Effector CD8-positive, alpha-beta T cell (primary cell): Measurements from ENCODE around the gene PRSS3.
A peak's percentile ranks its signal among the peaks of the same experiment; 100 is the strongest.
"Not testable (repeated sequence)": the region's sequence is repeated elsewhere in the genome, so short reads cannot be mapped to it uniquely, and the experiment has no call there.

ENCODE experiments used
- DNase-seq: peaks from one replicate; lab custom pipeline; 2025; lab: John Stamatoyannopoulos, UW
- total RNA-seq, 4 experiments: gene quantifications; one replicate each; lab custom pipeline; 2026; lab: John Stamatoyannopoulos, UW

The PRSS3 gene
- 0 to 0.54 (median 0.13) reads per million in 4 experiments for total RNA-seq

DNA sequence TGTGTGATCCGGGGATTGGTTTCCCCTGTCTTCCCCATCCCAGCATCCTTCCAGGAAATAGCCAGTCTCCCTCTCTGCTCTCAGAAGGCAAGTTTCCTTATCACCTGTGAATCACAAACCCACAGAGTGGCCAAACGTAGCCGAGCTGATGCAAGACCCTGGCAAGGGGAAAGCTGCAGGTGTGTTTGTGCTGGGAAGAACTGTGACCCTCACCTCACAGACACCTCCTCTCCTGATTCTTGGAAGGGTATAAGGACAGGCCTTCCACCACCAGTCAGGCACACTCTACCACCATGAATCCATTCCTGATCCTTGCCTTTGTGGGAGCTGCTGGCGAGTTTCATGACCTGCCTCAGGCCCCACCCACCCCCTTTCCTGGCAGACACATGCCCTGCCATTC, at the start of gene PRSS3:
Gene PRSS3 (plus strand): TSS at position 281 of the 400 bp plus-strand sequence. CDS start 13 bp downstream, at position 294.
- DNase-seq: no peak

DNA sequence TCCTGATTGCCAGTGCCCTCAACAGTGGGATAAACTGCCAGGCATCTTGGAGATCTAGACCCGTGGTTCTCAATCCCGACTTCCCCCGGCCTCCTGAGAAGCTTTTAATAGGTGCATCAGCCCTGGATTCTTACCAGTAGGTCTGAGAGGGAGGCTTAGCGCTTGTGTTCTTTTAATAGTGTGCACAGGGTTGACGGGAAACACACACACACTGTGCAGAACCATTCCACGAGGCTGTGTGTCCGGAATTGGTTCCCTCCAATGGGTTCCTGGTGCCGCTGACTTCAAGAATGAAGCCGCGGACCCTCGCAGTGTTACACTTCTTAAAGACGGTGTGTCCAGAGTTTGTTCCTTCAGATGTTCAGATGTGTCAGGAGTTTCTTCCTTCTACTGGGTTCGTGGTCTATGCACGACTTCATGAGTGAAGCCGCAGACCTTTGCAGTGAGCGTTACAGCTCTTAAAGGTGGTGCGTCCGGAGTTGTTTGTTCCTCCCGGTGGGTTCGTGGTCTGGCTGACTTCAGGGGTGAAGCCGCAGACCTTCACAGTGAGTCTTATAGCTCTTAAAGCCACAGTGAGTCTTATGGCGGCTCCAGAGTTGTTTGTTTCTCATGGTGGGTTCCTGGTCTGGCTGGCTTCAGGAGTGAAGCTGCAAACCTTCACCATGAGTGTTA, 46.6 kb upstream of the PRSS3 start:
- no peak for DNase-seq

DNA sequence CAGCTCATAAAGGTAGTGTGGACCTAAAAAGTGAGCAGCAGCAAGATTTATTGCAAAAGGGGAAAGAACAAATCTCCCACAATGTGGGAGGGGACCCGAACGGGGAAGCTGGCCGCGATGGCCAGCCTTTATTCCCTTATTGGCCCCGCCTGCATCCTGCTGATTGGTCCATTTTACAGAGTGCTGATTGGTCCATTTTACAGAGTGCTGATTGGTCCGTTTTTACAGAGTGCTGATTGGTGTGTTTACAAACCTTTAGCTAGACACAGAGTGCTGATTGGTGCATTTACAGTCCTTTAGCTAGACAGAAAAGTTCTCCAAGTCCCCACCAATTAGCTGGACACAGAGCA, 46.1 kb upstream of the PRSS3 start:
- not testable (repeated sequence) for DNase-seq

DNA sequence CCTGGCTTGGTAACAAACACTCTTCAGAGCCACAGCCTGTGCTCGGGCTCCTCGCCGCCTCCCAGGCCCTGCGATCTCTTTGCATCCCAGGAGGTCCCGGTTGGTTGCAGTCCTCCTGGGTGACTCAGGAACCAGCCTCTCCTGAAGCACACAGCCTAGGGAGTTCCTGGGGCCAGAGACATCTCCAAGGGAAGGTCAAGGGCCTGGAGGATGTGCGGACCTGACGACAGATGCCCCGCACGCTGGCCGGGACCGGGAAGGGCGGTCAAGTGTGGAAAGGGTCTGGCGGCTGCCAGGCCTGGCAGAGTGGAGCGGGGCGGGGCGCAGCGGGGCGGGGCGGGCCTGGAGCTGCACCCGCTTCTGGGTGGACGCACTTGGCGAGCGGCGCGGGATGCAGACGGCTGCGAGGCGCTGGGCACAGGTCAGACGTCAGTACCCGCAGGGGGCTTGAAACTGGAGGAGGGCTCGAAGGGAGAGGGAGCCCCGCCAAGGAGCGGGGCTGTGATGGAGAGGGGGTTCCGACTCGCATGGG, 45.0 kb upstream of the PRSS3 start:
- no peak for DNase-seq

DNA sequence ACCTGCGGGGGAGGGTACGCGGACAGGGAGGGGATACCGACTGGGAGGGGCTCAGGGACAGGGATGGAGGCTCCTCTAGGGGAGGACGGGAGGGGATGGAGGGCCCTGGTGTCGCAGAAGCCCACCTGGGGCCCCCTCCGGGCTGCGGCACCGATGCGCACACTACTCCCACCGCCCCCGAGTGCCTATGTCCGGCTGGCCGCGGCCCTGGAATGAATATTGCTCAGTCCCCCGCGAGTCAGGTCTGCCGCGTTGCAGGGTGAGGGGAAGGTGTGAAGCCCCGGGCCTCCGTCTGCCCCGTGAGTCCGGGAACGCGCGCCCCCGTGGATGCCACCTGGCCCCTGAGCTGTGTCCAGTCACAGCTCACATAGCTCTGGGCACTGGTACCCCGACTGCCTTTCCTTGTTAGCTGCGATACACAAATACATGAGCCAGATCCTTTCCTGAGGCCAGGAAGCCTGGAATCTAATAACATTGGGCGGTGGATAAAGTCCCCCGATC, 44.5 kb upstream of the PRSS3 start:
- no peak for DNase-seq

DNA sequence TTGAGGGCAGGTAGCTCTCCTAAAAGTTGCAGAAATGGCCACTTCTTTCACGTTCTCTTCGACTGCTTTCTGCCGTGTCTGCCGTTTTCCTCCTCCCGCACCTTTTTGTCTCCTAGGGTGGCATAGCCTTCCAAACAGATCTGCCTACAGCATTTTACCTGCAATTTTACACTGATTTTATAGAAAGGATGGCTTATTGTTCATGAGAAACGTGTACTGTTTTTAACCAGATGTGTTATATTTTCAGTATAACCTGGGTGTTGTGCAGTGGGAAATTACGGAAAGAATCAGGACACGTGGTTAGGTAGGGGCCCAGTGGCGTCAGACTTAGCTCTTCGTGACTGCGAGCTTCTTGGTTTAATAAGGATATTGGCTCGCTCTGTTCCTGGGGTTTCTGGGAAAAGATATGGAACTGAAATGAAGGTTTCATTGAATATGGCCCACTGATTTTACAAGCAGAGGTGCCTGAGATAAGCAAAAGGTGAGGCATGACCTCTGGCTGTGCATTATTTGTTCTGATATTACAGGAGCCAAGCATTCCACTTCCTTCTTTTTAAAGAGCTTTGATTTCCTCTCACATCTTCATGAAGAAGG, 43.7 kb upstream of the PRSS3 start:
- DNase-seq: no peak

DNA sequence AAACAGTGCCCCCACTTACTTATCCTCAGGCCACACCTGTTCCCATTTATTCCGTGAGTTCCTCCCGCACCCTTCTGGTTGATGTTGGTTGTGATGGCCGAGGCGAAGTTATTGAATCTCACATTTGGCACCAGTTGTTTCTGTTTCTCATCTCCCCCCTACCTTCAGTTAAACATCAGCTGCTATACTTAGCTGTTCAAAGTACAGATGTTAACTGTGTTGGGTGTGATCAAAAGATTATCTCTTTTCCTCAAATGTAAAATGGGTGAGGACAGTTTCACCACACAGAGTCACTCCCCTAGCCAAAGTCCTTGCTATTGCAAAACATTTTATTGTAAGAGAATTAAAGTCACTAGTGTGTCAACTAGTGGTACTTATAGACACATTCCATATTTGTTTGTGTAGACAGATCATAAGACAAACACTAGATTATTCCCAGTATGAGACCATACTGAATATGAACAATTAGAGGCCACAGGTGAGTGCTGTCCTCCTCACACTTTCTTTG, 43.2 kb upstream of the PRSS3 start:
- DNase-seq: no peak

DNA sequence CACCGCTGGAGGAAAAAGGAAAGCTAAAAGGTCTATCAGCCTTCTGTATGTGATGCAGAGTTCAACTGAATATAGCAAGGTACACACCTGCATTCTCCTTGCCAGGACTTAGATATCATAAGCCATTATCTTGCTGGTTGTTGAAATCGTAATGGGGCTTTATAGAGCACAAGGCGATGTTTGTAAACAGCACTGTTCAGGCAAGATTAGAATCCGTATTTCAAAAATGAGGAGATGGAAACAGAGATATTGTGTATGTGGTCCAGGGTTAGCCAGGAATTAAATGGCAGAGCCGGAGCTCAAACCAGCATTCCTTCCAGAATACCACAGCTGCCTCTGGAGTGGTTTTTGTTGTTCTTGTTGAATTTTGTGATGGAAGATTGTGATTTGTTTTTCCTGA, 42.6 kb upstream of the PRSS3 start:
- not testable (repeated sequence) for DNase-seq

DNA sequence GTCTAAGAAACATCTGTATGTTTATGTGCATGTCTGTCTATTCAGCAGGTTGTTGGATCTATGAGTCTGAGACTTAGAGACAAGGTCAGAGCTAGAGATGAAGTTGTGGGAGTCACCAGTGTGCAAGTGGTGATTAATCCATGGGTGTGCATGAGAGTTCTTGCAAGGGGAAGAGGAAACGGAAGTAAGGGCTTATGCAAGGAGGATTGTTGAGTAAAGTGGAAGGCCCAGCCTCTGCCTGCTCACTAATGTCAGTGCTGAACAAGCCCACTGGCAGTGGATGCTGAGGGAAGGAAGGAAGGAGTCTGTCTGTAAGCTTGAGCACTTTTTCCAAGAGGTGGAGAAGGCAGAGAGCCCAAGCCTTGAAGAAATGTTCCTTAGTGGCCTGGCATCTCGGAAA, 35.7 kb upstream of the PRSS3 start:
- DNase-seq: not testable (repeated sequence)

DNA sequence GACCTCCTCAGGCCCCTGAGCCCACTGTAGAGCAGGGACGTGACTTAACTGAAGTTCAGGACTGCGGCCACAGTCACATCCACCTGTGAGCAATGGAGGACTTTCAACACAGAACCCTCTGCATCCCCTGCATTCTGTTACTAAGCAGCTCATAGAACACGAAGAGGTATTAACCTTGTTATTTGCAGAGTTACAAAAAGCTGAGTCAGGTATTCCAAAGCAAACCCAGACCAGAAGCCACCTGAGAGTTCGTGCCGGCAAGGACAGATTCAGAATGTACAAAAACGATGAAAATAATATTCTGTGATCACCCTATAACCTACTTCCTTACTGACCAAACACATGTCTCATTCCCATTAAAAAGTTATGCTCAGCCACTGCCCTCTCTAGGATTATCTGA, 33.0 kb upstream of the PRSS3 start:
- no peak for DNase-seq

DNA sequence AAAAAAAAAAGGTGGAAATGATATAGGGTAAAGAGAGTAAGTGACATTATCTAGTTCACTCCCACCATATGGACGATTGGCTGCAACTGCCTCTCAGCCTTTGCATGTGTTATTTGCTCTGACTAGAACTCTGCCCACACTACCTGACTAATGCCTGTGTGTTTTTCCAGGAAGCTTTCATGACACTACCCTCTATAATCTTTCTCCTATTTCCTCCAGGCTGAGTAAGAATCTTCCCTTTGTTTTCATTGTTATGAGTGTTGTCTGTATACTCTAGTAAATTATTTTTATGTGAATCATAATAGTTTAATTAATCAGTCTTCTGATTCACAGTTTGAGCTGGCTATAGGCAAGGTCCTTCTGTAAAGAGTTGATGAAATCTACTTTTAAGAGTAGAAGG, 31.7 kb upstream of the PRSS3 start:
- not testable (repeated sequence) for DNase-seq

DNA sequence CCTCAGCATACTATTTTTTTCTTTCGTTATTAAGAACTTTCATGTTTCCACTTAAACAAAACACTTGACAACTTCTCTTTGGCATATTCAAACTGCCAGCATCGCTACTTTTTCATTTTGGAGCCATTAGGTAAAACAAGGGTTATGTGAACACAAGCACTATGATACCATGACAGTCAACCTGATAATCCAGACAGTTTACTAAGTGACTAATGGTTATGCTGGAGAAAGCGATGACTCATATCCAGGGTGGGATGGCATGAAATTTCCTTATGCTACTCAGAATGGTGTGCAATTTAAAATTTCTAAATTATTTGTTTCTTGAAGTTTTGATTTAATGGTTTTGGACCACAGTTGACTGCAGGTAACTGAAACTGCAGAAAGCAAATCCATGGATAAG, 29.9 kb upstream of the PRSS3 start:
- DNase-seq: no peak

DNA sequence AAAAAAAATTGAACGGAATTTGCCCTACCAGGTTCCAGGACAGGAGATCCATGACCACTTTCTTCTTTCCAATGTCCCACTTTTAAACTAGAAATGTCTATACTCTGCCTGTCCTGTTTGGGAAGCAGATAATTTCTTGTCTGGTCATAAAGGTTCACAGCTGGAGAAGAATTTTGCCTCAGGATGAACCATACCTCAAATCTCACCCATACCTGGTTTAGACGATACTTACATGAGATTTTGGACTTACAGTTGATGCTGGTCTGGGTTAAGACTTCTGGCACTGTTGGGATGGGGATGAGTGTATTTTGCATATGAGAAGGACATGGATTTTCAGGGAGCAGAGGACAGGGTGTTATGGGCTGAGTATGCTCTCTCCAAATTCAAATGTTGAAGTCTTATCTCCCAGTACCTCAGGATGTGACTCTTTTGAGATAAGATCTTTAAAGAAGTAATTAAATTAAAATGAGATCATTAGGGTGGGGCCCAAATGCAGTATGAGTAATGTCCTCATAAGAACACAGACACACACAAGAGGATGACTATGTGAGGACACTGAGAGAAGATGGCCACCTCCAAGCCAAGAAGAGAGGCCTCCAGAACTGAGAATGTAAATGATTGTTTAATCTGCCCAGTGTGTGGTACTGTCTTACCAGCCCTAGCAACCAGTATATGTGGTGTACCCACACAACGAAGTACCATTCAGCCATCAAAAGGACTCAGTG, 25.0 kb upstream of the PRSS3 start:
- not testable (repeated sequence) for DNase-seq

DNA sequence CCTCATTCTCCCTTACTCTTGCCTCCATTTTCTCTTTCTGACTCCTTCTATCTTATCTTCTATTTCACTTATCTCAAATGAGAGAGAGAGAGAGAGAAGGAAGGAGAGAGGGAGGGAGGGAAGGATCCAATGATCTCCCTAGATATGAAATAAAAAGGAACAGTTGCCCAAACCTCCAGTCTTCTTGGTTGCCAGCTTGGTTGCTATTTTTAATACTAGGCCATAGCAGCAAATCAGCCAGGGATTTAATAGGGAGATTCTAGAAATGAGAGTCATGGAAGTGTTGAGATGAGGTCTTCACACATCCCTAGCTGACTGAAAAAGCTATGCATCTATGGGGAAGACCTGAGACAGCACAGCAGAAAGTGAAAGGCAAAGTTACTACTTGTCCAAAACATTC, 22.2 kb upstream of the PRSS3 start:
- DNase-seq: not testable (repeated sequence)

DNA sequence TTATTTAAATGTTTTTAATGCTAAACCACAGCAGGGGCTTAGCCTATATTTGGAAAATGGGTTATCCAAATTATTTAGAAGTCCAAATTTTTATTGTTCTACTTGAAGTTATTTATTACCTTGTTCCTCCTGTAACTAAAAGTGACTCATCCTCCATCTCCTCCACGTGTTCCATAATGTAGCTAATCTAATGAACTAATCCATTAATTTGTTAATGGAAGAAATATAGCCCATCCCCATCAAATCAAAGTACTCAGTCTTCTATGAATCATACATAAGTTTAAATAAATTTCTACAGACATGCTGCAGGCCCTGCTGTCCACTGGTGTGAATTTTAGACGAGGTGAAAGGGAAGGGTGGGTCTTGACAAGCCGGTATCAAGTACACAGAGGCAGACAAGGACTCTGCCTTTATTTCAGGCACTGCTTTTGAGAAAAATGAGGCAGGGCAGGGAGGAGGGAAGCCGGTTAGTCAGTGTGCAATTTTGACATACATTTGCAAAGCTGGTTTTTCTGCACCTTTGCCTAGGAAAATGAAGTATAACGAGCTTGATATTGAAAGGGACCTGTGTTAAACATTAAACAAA, 21.2 kb upstream of the PRSS3 start:
- not testable (repeated sequence) for DNase-seq

DNA sequence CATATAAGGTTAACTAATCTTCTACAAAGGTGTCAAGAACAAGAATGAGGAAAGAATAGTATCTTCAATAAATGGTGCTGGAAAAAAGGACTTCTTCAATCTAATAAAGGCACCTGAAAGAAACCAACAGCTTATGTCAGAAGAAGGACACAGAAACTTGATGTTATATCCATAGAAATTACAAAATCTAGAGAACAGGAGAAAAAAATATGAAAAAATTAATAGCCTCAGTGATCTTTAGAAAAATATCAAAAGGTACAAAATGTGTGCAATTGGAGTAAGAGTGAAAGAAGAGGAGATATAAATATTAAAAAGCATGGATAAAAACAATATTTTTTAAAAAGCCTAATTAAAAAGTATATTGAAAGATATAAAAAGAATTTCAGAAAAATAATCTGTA, 18.8 kb upstream of the PRSS3 start:
- DNase-seq: no peak

DNA sequence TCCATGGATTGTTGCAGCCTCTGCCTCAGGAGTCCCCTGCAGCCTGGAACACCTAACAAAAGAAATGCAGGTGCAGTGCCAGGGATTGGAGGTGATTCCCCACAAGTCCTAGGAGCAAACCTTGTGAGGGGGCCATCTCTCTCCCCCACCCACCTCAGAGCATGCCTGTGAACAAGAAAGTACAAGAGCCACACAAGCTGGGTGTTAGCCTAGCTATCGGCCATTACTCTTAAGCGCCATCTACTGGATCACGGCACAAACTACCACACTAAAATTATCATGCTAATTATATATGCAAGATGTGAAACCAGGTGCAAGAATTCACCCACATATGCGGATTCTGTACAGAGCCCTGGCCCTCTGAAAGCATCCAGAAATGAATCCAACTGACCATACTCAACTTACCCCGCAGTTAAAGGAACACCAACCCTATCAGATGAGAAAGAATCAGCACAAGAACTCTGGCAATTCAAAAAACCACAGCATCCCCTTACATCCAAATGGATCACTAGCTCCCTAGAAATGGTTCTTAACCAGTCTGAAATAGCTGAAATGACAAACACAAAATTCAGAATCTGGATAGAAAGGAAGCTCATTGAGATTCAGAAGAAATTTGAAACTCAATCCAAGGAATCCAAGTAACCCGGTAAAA, 16.5 kb upstream of the PRSS3 start:
- peak; percentile 11 for DNase-seq

DNA sequence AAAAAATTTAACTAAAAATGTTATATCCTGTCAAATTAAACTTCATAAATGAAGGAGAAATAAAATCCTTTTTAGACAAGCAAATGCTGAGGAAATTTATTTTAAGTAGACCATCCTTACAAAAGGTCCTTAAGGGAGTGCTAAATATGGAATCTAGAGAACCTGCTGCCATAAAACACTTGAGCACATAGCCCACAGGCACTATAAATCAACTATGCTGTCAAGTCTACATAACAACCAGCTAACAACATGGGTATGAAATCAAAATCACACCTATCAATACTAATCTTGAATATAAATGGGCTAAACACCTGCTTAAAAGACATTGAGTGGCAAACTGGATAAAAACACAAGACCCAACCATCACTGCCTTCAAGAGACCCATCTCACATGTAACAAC, 15.1 kb upstream of the PRSS3 start:
- DNase-seq: no peak

DNA sequence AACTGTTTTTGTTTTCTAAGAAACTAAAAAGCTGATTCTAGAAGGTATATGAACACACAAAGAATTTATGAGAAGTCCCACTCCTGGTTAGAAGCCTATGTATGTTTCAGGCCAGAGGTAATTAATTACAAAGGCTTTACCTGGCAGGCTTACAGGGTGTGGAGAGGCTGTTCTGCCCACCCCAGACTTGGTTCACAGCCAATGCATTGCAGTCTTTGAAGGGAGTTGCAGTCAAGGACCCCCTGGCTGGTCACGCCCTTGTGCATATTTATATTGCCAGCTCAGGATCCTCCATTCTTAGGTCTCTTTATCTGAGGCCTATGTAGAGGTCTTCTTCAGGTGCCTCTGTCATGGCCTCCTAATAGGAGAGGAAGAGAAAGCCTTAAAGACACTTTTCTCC, 13.6 kb upstream of the PRSS3 start:
- no peak for DNase-seq

DNA sequence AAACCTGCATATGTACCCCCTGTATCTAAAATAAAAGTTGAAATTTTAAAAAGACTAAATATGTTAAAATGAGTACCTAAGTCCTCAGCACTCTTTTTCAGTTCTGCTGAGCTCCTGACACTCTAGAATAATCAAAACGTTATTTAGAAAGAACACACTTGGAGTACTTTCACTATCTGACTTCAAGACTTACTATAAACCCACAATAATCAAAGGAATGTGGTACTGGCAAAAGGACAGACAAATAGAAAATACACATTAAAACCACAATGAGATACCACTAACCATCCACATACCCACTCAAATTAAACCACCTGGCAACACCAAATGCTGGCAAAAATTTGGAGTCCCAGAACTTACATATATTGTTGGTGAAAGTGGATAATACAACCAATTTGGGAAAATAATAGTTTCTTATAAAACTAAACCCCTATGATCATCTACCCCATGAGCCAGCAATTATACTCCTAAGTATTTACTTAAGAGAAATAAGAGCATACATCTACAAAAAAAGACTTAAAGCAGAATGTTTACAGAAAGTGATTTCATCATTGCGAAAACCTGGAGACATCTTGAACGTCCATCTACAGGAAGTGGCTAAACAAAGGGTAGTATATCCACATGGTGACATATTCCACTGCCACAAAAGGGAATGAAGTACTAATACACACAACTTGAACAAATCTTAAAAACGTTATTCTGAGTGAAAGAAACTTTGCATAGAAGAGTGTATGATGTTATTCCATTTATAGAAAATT, 12.8 kb upstream of the PRSS3 start:
- DNase-seq: no peak

DNA sequence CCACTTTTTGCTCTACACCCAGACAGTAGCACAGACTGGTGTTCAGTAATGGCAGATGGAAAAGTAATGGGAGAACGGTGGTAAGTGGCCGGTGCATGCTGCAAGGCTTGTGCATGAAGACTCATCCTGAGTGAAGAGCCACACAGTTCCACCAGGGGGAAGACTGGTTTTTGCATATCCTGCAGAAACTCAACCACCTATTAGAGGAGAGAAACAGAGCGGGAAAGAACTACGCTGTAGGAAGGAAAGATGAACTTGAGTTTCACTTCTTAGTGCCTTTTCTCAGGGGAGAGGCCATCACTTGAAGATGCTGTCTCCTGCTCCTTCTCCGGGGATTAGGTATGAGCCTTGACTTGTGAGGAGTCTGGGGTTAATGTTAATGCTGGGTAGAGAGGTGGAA, 9.4 kb upstream of the PRSS3 start:
- DNase-seq: no peak
